MCF 10A (cell line): ENCODE results near the gene AKAP7. TPM values are rescaled to one million over a fixed set of nuclear protein-coding genes. Genes with fewer than 3 reads are reported as not detected.

Source experiments
- BruUV-seq: library from RNA; stranded (reverse); fragments of 400-500 nt; replicated peaks from 2 replicates; lab custom pipeline; 2021; lab: Mats Ljungman, UMichigan
- CTCF ChIA-PET: fragments of 300-600 bp; sonication (Branson Sonifier 250); formaldehyde crosslinking; extraction: SDS; loops from one replicate; lab custom pipeline; 2021; ENCODE audit warnings: antibody characterized with exemption, inconsistent platforms; lab: Yijun Ruan, JAX
- POLR2A ChIA-PET: fragments of 300-600, 350-650 bp; sonication (Branson Sonifier 250); formaldehyde crosslinking; extraction: SDS; loops from one replicate; lab custom pipeline; 2020; ENCODE audit warnings: antibody characterized with exemption, inconsistent platforms; lab: Yijun Ruan, JAX
- DNase-seq: peaks from one replicate; pipeline ENCODE4 v3.0.0-alpha.2; 2018; ENCODE audit not compliant: unreplicated experiment
- H3K27ac Mint-ChIP-seq: one replicate; pipeline ENCODE4 v1.8.0; 2022; ENCODE audit warnings: mild to moderate bottlenecking, low read depth, mixed read lengths; ENCODE audit not compliant: unreplicated experiment
- H3K27me3 Mint-ChIP-seq: one replicate; pipeline ENCODE4 v1.8.0; 2022; ENCODE audit warnings: mixed read lengths; ENCODE audit not compliant: insufficient read depth, unreplicated experiment
- H3K36me3 Mint-ChIP-seq: one replicate; pipeline ENCODE4 v1.8.0; 2022; ENCODE audit warnings: mild to moderate bottlenecking, moderate library complexity, mixed read lengths; ENCODE audit not compliant: insufficient read depth, unreplicated experiment
- H3K4me1 Mint-ChIP-seq: one replicate; pipeline ENCODE4 v1.8.0; 2022; ENCODE audit warnings: mixed read lengths; ENCODE audit not compliant: insufficient read depth, unreplicated experiment
- H3K4me3 Mint-ChIP-seq: one replicate; pipeline ENCODE4 v1.8.0; 2022; ENCODE audit warnings: mild to moderate bottlenecking, moderate library complexity, mixed read lengths; ENCODE audit not compliant: unreplicated experiment
- H3K9me3 Mint-ChIP-seq: one replicate; pipeline ENCODE4 v1.8.0; 2022; ENCODE audit warnings: mixed read lengths; ENCODE audit not compliant: unreplicated experiment
- CTCF ChIP-seq: fragments of 200-600 bp; IDR thresholded peaks from one replicate; pipeline ENCODE4 v1.8.0; 2022; ENCODE audit warnings: antibody characterized with exemption, mild to moderate bottlenecking; ENCODE audit not compliant: unreplicated experiment
- intact Hi-C: fragments of 100-400 bp; cut with micrococcal nuclease; formaldehyde crosslinking; loops from 2 replicates; pipeline ENCODE4 v1.14.1; 2022
- total RNA-seq: library from RNA; stranded (reverse); gene quantifications from 2 replicates; pipeline ENCODE4 v1.2.3, GENCODE V29; 2022

AKAP7 gene
- total RNA-seq, 1 experiment from 2014 or later: 5.6 TPM

GRCh38 chr6:131175564-131175963 lies 40.3 kb downstream of the AKAP7 start:
- ChIA-PET CTCF (interaction anchor here (1.0 kb wide), 1 partner anchor 358 kb away, joined by 3 read pairs; no protein-coding TSS in a partner anchor), POLR2A (no interaction called here)
- Mint-ChIP-seq H3K27ac (no peak overlapping the region), H3K4me1 (peaks cover 7% of the 10 kb centered on the region), H3K36me3 (no peaks in the 10 kb centered on the region), H3K27me3 (no peaks in the 10 kb centered on the region), H3K9me3 (no peaks in the 10 kb centered on the region), H3K4me3 (no peak overlapping the region)
- TF ChIP-seq CTCF: no peak
- no TSS peak for BruUV-seq
- intact Hi-C loops: no loop called here
- DNase-seq: no peak

GRCh38 chr6:131177996-131178395 lies 42.7 kb downstream of the AKAP7 start:
- no peaks in the 10 kb centered on the region for H3K4me1 Mint-ChIP-seq
- no peaks in the 10 kb centered on the region for H3K27me3 Mint-ChIP-seq
- intact Hi-C loops: no loop called here
- H3K27ac Mint-ChIP-seq: no peak overlapping the region
- POLR2A ChIA-PET: no interaction called here
- no peaks in the 10 kb centered on the region for H3K9me3 Mint-ChIP-seq
- DNase-seq: no peak
- no peak for TF ChIP-seq CTCF
- no peak overlapping the region for H3K4me3 Mint-ChIP-seq
- CTCF ChIA-PET: interaction anchor here (0.7 to 1.7 kb wide), 2 partner anchors 356 to 373 kb away, joined by 3 to 4 read pairs; no protein-coding TSS in a partner anchor
- peaks cover 6% of the 10 kb centered on the region for H3K36me3 Mint-ChIP-seq
- no TSS peak for BruUV-seq

- POLR2A ChIA-PET: interaction anchor here (0.7 kb wide), 1 partner anchor 24 kb away, joined by 3 read pairs; no protein-coding TSS in a partner anchor
- CTCF ChIA-PET: interaction anchor here (0.6 to 2.6 kb wide), 13 partner anchors 11 to 941 kb away, joined by 3 to 8 read pairs (median 4); no protein-coding TSS in a partner anchor
- intact Hi-C loops: loop anchor here (1.0 kb wide), 1 partner anchor 351 kb away; no protein-coding TSS in a partner anchor
- Mint-ChIP-seq H3K36me3 (peaks cover 6% of the 10 kb centered on the region), H3K27me3 (no peaks in the 10 kb centered on the region), H3K27ac (no peak overlapping the region), H3K4me3 (no peak overlapping the region), H3K4me1 (no peaks in the 10 kb centered on the region), H3K9me3 (no peaks in the 10 kb centered on the region)
- peak; percentile 5 for DNase-seq
- no TSS peak for BruUV-seq
- TF ChIP-seq CTCF: peak; percentile 20
Observed at GRCh38 chr6:131182991-131183425, 47.7 kb downstream of the AKAP7 start.

GRCh38 chr6:131183427-131184095 lies 48.3 kb downstream of the AKAP7 start:
- no peak overlapping the region for H3K4me3 Mint-ChIP-seq
- POLR2A ChIA-PET: interaction anchor here (0.7 kb wide), 1 partner anchor 24 kb away, joined by 3 read pairs; no protein-coding TSS in a partner anchor

More at GRCh38 chr6:131183427-131184095, 48.3 kb downstream of the AKAP7 start:
- CTCF ChIA-PET: interaction anchor here (0.6 to 2.6 kb wide), 9 partner anchors 10 to 408 kb away, joined by 3 to 8 read pairs (median 3); no protein-coding TSS in a partner anchor
- Mint-ChIP-seq H3K9me3 (no peaks in the 10 kb centered on the region), H3K4me1 (no peaks in the 10 kb centered on the region), H3K27ac (no peak overlapping the region), H3K36me3 (peaks cover 6% of the 10 kb centered on the region), H3K27me3 (no peaks in the 10 kb centered on the region)
- no peak for DNase-seq
- no TSS peak for BruUV-seq
- intact Hi-C loops: loop anchor here (1.0 kb wide), 1 partner anchor 351 kb away; no protein-coding TSS in a partner anchor
- no peak for TF ChIP-seq CTCF
